HTERT RPE-1 (cell line): ENCODE results near the gene ZMAT2.
"Not testable (repeated sequence)": the region's sequence is repeated elsewhere in the genome, so short reads cannot be mapped to it uniquely, and the experiment has no call there.

Source experiments
- in situ Hi-C: fragments of 300-500 bp; cut with MboI; formaldehyde crosslinking; loops from 4 replicates; pipeline ENCODE4 v1.14.3; 2020; ENCODE audit warnings: low sequenced_read_pairs

Gene ZMAT2, protein sequence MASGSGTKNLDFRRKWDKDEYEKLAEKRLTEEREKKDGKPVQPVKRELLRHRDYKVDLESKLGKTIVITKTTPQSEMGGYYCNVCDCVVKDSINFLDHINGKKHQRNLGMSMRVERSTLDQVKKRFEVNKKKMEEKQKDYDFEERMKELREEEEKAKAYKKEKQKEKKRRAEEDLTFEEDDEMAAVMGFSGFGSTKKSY

DNA sequence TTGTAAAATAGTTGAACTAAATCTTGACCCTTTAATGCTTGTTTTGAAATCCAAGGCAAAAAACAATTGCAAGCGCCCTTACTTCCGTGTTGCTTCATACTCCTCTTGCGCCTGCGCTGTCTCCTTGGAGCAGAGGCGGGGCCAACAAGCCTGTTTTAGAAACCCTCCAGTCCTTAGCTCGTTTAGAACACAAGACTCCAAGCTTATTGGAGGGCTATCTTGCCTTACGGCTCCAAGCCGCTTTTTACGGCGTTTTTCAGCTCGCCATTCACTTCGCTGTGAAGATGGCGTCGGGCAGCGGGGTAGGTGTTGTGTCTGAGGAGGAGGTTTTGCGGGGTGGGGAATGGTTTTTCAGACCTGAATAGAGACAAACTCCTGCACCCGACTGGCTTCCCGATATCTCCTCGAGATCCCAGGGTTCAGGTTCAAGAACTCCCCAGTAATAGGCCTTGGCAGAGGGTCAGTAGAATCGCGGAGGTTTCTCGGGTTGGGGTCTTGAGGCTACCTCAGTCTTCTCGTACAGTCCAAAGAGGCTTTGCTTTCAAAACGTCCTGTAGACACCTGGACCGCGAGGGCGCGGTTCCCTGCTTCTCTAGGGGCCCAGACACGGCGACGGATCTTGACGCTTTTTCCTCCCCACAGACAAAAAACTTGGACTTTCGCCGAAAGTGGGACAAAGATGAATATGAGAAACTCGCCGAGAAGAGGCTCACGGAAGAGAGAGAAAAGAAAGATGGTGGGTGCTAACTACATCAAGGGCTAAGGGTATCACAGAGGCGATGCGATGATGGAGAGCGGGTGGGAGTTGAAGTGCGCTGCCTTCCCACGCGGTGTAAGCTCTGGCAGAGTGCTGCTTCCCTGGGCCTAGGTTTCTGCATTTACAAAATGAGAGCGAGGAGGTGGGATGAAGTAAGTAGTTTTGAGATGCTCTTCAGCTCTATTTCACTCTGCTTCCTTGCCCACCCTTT lies at the start of gene ZMAT2:
Gene ZMAT2 (plus strand): TSS at position 271 of the 968 bp plus-strand sequence. CDS start 14 bp downstream, at position 285.
- in situ Hi-C loops: no loop called here

DNA sequence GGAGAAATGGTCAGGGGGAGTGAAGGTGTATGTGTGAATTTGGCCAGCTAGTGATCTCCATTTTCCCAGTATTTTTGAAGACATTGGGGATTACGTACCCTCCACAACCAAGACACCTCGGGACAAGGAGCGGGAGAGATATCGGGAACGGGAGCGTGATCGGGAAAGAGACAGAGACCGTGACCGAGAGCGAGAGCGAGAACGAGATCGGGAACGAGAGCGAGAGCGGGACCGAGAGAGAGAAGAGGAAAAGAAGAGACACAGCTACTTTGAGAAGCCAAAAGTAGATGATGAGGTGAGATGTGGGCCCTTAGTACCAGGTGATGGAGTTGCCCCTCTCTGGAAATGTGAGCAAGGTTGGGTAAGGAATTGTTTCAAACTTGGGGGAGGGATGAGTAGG lies 41.4 kb upstream of the ZMAT2 start:
- in situ Hi-C loops: no loop called here

DNA sequence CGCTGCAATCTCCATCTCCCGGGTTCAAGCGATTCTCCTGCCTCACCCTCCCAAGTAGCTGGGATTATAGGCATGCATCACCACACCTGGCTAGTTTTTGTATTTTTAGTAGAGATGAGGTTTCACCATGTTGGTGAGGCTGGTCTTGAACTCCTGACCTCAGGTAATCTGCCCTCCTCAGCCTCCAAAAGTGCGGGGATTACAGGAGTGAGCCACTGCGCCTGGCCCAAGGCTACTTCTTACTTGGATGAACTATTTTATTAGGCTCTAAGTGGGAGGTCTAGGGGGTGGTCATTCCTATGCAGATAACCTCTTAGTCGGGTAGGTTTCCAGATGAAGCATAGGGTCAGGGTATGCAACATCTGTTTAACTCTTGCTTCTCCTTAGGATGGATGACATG lies 39.9 kb upstream of the ZMAT2 start:
- in situ Hi-C loops: not testable (repeated sequence)

DNA sequence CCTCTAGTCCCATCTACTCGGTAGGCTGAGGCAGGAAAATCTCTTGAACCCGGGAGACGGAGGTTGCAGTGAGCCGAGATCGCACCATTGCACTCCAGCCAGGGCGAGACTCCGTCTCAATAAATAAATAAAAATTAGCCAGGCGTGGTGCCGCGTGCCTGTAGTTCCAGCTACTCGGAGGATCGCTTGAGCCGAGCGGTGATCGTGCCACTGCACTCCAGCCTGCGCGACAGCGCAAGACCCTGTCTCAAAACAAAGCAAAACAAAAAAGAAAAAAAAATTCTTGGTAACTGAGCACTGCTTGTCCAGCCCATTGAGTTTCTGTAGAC lies 36.3 kb upstream of the ZMAT2 start:
- in situ Hi-C loops: no loop called here

DNA sequence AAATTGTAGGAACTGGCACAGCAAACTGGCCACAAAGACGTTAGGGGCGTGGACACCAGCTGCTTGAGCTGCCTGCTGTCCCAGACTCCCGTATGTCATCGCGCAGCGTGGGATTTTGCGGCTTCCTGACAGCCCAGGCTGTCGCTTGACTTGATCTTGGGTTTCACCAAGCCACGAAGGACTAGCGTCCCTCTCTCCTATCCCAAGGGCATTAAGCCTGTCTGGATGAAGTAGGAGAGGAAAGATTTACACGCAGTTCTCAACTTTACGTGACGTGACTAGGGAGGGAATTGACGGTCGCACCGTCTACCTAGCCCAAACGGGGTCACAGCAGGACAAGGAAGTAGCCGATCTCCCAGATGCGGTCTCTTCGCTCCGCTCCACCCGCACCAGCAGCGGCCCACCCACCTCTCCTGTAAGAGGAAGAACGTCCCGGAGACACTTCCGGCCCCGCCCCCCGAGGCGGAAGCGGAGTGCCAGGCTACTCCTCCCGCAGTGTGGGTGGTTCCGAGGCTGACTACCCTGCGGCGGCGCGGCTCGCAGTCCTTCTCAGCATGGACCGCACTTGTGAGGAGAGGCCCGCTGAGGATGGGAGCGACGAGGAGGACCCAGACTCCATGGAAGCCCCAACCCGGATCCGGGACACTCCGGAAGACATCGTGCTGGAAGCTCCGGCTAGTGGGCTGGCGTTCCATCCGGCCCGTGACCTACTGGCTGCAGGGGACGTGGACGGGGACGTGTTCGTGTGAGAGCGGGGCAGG lies 35.7 kb upstream of the ZMAT2 start, which contains the start of gene WDR55:
Gene WDR55 (plus strand): TSS at position 546 of the 761 bp plus-strand sequence. CDS start 9 bp downstream, at position 555.
- in situ Hi-C loops: no loop called here

DNA sequence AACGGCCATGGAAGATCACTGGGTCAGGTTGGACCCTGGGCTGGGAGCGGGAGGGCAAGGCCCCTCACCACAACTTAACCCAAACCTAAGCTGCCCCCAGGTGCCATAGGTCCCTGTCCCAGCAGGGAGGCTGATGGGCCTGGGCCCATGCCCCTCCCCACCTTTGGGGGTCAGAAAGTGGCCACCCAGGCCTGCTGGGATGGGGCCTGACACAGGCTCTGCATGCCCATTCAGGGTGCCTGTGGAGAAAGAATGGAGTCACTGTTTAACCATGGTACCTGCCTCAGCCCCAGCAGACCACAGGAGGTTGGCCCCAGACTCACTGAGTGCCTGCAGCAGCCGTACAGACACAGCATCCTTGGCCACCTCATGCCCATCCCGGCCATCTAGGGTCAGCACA lies 29.2 kb upstream of the ZMAT2 start:
- in situ Hi-C loops: not testable (repeated sequence)

DNA sequence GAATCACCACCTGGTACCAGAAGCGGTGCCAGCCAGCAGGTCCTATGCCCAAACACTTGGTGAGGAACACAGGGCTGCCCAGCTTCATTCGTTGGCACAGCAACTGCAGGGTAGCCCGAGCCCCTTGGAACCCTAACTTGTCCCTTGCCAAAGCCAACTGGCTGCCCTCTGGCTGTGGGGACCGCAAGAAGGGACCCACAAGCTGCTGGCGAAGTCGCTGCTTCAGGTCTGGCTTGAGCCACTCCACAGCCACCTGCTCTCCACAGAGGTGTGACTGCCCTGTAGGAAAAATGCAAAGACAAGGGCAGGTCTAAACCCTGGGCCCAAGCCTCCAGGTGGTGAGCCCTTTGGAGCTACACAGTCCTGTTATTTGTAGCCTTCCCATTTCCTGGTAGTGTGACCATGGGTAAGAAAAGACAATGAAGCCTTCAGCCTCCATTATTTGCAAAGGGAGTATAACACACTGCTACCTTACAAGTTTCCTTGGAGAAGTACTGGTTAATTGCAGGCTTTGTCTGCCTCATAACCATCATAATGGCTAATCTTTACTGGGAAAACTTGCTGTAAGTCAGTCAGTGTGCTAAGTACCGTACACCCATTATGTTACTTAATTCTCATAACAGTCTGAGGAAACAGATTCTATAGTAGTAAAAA lies 28.6 kb upstream of the ZMAT2 start:
- in situ Hi-C loops: no loop called here

DNA sequence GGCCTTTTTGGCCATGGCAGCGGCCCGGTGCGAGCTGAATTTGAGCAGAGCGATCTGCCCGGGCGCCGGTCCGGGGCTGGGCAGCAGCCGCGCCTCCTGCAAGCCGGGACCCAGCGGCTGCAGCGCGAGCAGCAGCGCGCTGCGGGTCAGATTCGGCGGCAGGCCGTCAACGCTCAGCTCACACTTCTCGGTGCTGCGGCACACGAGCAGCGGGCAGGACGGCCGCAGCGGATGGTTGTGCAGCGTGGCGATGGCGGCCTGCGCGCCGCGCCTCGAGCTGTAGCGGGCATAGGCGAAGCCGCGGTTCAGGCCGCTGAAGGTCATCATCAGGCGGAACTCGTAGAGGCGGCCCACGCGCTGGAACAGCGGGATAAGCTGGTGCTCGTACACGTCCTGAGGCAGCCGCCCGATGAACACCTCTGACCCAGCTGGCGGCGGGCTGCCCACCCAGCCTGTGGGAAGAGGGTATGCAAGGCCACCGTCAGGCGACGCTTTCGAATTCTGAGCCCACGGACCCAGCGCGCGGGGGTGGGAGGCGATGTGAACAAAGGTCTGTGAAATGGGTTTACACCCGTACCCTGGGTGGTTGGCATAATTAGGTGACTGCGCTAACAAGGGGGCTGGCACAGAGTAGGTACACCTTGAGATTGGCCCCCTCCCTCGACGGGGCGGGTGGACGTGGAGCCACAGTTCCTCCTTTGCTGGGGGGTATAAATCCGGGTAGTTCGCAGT lies 27.6 kb upstream of the ZMAT2 start:
- in situ Hi-C loops: no loop called here

DNA sequence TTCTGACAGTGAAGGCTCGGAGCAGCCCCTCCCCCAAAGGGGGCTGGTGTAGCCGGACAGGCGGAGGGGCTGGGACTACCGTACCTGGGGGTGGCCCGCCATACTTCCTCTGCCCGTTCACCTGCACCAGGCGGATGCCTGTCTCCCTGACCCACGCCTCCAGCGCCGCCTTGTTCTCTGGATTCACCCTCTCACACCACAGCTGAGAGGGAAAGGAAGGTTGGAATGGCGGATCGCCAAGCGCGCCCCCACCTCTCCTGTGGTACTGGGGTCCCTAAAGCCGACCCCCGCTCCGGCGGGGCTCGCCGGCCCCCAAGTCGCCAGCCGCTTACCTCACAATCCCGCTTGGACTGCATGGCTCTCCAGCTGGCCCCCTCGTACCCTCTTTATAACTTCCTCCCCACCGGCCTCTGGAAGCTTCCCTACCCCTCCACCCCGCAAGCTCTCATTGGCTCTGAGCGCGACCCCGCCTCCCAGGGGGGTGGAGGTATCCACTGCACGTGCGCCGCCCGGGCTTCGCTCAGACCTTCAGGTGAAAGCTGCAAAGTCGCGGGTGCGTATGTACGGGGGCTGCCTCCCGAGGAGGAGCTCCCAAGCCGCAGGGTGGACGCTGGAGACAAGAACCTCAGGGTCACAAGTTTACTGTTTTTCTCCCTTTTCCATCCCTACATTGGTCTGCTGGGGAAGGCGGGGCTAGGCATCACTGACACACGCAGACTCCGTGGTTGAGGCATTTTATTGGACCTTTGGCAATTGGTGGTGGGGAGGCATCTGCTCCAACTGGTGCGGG lies 26.9 kb upstream of the ZMAT2 start, which contains the start of gene DND1:
Gene DND1 (minus strand): TSS at position 390 of the 790 bp plus-strand sequence. CDS start 34 bp downstream, at position 356.
- in situ Hi-C loops: no loop called here

DNA sequence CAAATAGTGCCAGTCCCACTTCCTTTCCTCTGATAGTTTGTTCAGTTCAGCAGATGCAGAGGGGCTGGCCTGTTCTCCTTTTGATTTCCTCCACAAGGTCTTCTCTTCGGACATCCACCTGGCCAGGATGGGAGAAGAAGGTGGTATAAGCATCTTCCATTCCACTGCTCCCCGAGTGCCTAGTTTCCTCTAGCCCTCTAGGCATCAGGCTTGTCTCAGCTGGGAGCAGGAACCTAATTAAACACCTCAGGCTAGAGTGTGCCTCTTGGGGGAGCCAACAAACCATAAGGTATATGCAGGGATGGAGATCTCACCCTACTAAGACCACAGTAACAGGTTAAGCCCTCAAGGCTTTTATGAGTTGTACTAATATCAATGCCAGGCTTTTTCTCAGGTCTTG lies 26.0 kb upstream of the ZMAT2 start:
- in situ Hi-C loops: no loop called here

DNA sequence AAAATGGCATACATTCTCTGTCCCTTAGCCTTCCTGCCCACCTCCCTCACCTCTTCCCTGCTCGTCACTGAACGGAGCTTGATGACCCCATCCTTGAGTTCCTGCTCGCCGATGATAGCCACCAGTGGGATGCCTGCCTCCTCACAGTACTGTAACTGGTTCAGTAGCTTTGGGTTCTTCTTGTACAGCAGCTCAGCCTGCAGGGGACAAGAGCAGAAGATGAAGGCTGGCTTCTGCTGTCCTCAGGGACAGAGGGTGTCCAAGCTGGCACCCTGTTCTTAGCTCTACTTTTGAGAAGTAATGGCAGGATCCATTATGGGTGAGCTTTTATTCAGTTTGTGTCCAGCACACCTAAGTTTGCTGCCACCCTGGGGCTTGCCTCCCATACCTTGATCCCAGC lies 25.6 kb upstream of the ZMAT2 start:
- in situ Hi-C loops: no loop called here

DNA sequence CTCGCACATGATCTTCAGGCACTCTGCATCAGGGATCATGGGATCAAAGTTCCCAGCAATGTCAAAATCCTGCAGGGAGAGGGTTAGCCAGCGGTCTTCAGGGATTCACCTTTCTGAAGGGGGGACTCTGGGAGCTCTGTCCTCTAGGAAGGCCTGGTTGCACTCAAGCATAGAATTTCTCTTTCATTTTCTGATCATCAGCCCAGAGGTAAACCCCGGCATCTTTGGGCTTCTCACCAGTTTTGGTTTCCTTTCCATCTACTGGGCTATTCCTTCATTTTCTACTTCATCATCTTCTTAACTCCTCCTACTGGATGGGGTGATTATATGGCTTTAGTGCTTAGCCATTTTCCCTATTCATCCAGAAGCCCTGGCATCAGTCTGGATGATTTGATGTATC lies 22.3 kb upstream of the ZMAT2 start:
- in situ Hi-C loops: no loop called here

DNA sequence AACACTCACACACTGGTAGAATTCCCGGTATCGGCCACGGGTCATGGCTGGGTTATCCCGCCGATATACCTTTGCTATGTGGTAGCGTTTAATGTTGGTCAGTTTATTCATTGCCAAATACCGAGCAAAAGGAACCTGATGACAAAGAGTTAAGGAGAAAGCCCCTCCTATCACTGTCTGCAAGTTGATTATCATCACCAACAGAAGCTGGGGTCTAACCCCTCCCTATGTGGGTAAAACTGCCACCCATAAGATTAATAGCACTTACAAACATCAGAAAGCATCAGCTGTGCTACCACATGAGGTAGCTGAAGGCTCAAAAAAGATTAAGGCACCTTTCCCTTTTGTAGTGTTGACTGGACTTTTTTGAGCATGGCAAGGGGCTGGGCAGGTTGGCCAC lies 21.3 kb upstream of the ZMAT2 start:
- in situ Hi-C loops: no loop called here

DNA sequence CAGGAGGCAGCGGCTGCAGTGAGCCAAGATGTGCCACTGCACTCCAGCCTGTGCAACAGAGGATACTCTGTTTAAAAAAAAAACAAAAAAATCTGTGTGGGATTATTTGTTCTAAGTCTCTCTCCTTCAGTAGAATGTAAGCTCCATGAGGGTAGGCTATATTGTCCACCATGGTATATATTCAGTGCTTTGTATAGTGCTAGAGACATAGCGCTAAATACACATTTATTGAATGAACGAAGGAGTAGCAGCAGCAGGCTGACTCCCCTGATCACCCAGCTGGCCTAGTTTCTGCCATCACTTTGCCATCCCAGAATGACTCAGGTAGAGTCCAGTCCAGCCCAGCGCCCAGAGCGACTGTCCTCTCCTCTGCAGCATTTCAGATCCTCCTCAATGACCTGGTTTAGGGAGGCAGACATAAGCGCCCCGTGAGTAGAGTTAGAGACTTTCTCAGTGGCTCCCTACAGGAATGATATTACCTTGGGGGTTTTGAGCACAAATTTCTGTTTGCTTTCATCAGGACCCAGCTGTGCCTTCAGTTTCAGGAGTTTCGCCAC lies 9.8 kb upstream of the ZMAT2 start:
- in situ Hi-C loops: no loop called here

DNA sequence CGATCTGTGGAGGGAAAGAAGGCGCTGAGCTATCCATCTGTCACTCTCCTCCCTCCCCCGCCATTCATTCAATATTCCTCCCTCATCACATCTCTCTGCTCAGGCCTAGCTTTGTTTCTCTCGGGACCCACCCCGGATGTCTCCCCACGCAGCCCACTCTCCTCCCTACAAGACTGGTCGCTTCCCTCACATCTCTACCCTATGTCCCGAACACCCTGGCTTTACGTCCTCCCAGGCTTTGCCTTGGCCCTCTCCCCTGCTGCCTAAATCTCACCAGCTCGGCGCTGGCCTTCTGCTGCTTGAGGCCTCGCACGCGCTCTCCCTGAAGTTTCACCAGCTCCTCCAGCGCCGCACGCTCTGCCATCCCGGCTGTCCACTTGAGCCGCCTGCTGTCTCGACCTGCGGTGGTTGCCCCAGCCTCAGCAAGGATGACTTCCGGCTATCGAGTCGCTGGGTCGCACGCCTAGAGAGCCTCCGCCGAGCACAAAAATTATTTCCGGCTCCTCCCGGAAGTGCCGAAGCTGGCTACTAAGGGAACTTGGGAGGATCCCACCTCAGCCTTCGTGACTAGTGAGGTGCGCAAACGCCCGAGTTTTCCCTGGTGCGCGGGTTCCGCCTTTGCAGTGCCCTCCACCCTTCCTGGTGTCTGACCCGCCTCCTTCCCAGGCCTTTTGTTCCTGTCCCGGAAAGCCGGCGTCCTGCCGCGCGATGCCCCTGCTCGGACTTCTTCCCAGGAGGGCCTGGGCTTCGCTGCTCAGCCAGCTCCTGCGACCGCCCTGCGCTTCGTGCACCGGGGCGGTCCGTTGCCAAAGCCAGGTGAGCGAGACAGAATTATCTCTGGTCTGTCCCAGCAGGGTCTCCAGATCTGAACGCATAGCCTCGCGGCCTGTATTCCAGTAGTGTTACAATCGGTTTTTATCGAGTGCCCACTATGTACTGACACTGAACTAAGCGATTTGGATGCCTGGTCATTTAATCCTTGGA lies 9.0 kb upstream of the ZMAT2 start, which contains the start of the genes HARS1 and HARS2:
Gene HARS1 (minus strand): TSS at position 430 of the 984 bp plus-strand sequence. CDS start 66 bp downstream, at position 364.
Gene HARS2 (plus strand): TSS at position 515 of the 984 bp plus-strand sequence. CDS start 194 bp downstream, at position 709.
- in situ Hi-C loops: no loop called here

DNA sequence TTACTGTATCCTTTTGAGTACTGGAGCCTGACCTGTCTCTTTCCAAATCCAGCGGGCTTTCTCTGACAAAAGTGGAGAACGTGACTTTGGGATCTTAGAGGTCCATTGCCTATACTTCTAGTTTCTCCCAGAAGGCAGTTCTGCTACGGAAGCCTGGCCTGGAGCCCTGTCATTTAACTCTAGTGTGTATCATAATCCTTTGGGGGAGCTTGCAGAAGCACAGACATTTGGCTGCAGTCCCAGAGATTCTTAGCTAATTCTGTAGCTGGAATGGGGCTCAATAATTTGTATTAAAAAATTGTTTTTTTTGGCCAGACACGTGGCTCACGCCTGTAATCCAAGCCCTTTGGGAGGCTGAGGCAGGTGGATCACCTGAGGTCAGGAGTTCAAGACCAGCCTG lies 6.0 kb upstream of the ZMAT2 start:
- in situ Hi-C loops: no loop called here

DNA sequence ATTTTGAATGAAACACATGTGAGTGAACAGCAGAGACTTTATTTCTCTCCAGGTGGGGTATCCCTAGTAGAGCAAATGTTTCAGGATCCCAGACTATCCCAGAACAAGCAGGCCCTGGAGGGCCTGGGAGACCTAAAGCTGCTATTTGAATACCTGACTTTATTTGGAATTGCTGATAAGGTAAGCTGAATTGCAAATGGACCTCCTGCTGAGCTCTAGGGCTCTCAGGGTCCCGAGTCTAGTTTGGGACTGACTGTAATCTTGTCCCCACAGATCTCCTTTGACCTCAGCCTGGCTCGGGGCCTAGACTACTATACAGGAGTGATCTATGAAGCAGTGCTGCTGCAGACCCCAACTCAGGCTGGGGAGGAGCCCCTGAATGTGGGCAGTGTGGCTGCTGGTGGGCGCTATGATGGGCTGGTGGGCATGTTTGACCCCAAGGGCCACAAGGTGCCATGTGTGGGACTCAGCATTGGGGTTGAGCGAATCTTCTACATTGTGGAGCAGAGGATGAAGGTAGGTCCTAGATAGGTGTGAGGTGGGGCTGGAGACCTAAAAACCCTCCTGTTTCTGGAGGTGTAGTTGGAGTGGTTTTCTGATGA lies 3.3 kb upstream of the ZMAT2 start:
- in situ Hi-C loops: no loop called here
